Loucy (cell line): ENCODE data around the gene INPP4A.

Source experiments
- EZH2phosphoT487 ChIP-seq: fragments of 200-600 bp; IDR thresholded peaks from 2 replicates; pipeline ENCODE4 v1.6.1; 2018; ENCODE audit warnings: antibody characterized with exemption, mild to moderate bottlenecking, moderate library complexity, borderline replicate concordance
- TF ChIP-seq, protein P1 (sequence below): fragments of 200-600 bp; sonication (generic); conservative IDR thresholded peaks from 2 replicates; pipeline ENCODE4 v1.5.1; 2014; ENCODE audit warnings: mild to moderate bottlenecking, antibody characterized with exemption, low read length

DNA sequence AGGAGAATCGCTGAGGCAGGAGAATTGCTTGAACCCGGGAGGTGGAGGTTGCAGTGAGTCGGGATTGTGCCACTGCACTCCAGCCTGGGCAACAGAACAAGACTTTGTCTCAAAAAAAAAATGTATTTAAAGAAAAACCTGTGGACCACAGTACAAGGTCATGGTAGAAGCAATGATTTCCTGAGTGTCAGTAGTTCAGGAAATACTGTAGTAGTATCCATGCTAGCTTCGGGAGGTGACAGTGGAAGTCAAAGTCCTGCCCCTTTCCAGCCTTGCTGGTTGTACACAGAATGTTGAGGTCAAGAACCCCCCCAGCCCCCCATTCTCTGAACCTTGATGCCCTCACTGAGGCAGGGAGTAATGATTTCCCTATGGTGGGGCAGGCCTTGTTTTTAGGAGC is 56.6 kb downstream of the INPP4A start:
- TF ChIP-seq, protein P1, sequence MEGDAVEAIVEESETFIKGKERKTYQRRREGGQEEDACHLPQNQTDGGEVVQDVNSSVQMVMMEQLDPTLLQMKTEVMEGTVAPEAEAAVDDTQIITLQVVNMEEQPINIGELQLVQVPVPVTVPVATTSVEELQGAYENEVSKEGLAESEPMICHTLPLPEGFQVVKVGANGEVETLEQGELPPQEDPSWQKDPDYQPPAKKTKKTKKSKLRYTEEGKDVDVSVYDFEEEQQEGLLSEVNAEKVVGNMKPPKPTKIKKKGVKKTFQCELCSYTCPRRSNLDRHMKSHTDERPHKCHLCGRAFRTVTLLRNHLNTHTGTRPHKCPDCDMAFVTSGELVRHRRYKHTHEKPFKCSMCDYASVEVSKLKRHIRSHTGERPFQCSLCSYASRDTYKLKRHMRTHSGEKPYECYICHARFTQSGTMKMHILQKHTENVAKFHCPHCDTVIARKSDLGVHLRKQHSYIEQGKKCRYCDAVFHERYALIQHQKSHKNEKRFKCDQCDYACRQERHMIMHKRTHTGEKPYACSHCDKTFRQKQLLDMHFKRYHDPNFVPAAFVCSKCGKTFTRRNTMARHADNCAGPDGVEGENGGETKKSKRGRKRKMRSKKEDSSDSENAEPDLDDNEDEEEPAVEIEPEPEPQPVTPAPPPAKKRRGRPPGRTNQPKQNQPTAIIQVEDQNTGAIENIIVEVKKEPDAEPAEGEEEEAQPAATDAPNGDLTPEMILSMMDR = no peak
- TF ChIP-seq EZH2phosphoT487 = no peak
